Keratinocyte (primary cell): ENCODE results near the gene BID.

ENCODE experiments used
- CTCF ChIP-seq, 3 experiments: IDR thresholded peaks in 1 of 3; conservative IDR thresholded peaks in 1 of 3; optimal IDR thresholded peaks in 1 of 3; 2 replicates in 2 of 3; 3 replicates in 1 of 3; pipeline versions ENCODE3 to v1.5.1; 2011; ENCODE audit warnings: low read length in 3 of 3, mild to moderate bottlenecking in 3 of 3, moderate library complexity in 2 of 3, control low read depth in 1 of 3, inconsistent platforms in 1 of 3; ENCODE audit not compliant: insufficient read depth in 2 of 3; ENCODE audit errors: extremely low read depth in 1 of 3
- EZH2 ChIP-seq: IDR thresholded peaks from one replicate; pipeline ENCODE4 v1.6.1; 2012; ENCODE audit warnings: inconsistent platforms, mild to moderate bottlenecking, low read length, moderate library complexity

- TF ChIP-seq CTCF (optimal IDR thresholded peaks at IDR 0.05 in 1 of 3, IDR thresholded peaks at IDR 0.05 in 1 of 3, conservative IDR thresholded peaks at IDR 0.05 in 1 of 3; ENCODE audit: extremely low read depth in 1 of 3, insufficient read depth in 2 of 3, low read length in 3 of 3) = no peak
- no peak for TF ChIP-seq EZH2
Observed at GRCh38 chr22:17769716-17770082, 4.6 kb downstream of the BID start.
